Coronary artery (tissue), 2 donors: ENCODE data around the gene LCE3D.

Experiments used
- DNase-seq: peaks from one replicate; pipeline ENCODE4 v3.0.0-alpha.2; 2017; ENCODE audit warnings: low spot score
- H3K27ac ChIP-seq, 2 donors: fragments of 200-600 bp; sonication (generic); one replicate each; pipeline ENCODE4 v1.5.1; 2016 to 2019
- H3K4me3 ChIP-seq: fragments of 200-600 bp; sonication (generic); 2 replicates; pipeline ENCODE4 v1.5.1; 2016; ENCODE audit warnings: mild to moderate bottlenecking, moderate library complexity
- TF ChIP-seq, protein P1 (sequence below): fragments of 200-600 bp; sonication (generic); IDR thresholded peaks from one replicate; pipeline ENCODE4 v1.5.1; 2019; ENCODE audit warnings: antibody characterized with exemption

Gene LCE3D

GRCh38 chr1:152533327-152533938 lies 46.9 kb downstream of the LCE3D start:
- Histone ChIP-seq H3K4me3 (no peak overlapping the region), H3K27ac (no peak overlapping the region)
- no peak for DNase-seq
- TF ChIP-seq, protein P1, sequence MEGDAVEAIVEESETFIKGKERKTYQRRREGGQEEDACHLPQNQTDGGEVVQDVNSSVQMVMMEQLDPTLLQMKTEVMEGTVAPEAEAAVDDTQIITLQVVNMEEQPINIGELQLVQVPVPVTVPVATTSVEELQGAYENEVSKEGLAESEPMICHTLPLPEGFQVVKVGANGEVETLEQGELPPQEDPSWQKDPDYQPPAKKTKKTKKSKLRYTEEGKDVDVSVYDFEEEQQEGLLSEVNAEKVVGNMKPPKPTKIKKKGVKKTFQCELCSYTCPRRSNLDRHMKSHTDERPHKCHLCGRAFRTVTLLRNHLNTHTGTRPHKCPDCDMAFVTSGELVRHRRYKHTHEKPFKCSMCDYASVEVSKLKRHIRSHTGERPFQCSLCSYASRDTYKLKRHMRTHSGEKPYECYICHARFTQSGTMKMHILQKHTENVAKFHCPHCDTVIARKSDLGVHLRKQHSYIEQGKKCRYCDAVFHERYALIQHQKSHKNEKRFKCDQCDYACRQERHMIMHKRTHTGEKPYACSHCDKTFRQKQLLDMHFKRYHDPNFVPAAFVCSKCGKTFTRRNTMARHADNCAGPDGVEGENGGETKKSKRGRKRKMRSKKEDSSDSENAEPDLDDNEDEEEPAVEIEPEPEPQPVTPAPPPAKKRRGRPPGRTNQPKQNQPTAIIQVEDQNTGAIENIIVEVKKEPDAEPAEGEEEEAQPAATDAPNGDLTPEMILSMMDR = no peak
